ENCODE results near the gene TEP1. TPM values are rescaled to one million over a fixed set of nuclear protein-coding genes. Genes with fewer than 3 reads are reported as not detected.
A peak's percentile ranks its signal among the peaks of the same experiment; 100 is the strongest.

Gene TEP1
- total and polyA plus RNA-seq, 10 of the 15 experiments (the other 5 are each of a cell fraction or from before 2014, with no cell fraction given) = 3.3 to 29.7 (median 16.8) TPM

GRCh38 chr14:20332788-20333493 is 80.4 kb downstream of the TEP1 start, which contains the start of gene CCNB1IP1:
Gene CCNB1IP1, minus strand, starts transcription at chr14:20333279. Its CDS starts 16,756 bp downstream, at chr14:20316523.
- no peaks in the 10 kb centered on the region for H3K9me3 ChIP-seq (replicated peaks; ENCODE audit: control insufficient read depth, insufficient read depth, low read length)
- SMC1A ChIA-PET (ENCODE audit: uncharacterized antibody, unreplicated experiment) = interaction anchor here (0.6 to 3.3 kb wide), 14 partner anchors 10 to 341 kb away, joined by 3 to 58 read pairs (median 3); partner anchors contain the start of genes APEX1, PARP2, PIP4P1 and TEP1
- peak within 1 kb of the TSS; percentile 85 for H3K27ac ChIP-seq (ENCODE audit: control insufficient read depth, insufficient read depth)
- no peaks in the 10 kb centered on the region for H3K27me3 ChIP-seq (replicated peaks in 1 of 2; ENCODE audit: control insufficient read depth in 2 of 2, insufficient read depth in 2 of 2, low read length in 1 of 2)
- RAD21 ChIA-PET (ENCODE audit: unreplicated experiment) = interaction anchor here (0.6 to 7.9 kb wide), 9 partner anchors 9 to 349 kb away, joined by 3 to 78 read pairs (median 6); partner anchors contain the start of genes PARP2, PIP4P1 and TEP1
- peak within 1 kb of the TSS; percentile 82 for H3K4me3 ChIP-seq
- in situ Hi-C loops (cut with MboI) (loop anchor here (5.0 kb wide), 1 partner anchor 349 kb away; the partner anchor contains the start of gene RNASE4), intact Hi-C loops (cut with micrococcal nuclease; ENCODE audit: unreplicated experiment) (loop anchor here (2.0 kb wide), 1 partner anchor 128 kb away; the partner anchor contains the start of gene PIP4P1)
- H4K20me1 ChIP-seq (ENCODE audit: control insufficient read depth, insufficient read depth) = no peaks in the 10 kb centered on the region
- 2% methylated on average over 19 of the region's 19 CpGs for WGBS (ENCODE audit: insufficient coverage, insufficient replicate concordance, low lambda C conversion rate, missing lambda C conversion rate)
- H3K36me3 ChIP-seq (ENCODE audit: control insufficient read depth in 2 of 2, insufficient read depth in 2 of 2, low read length in 1 of 2) = peaks cover 0 to 4% of the 10 kb centered on the region in 2 experiments; a peak in 1 of 4 replicates
- POLR2A ChIA-PET = interaction anchor here (0.7 to 7.4 kb wide), 12 partner anchors 9 to 332 kb away, joined by 3 to 96 read pairs (median 3); partner anchors contain the start of genes APEX1, OSGEP, PARP2 and PIP4P1
- peak within 1 kb of the TSS; percentile 81 for H2AFZ ChIP-seq (ENCODE audit: control insufficient read depth, low read depth, low read length)
- H3K9ac ChIP-seq (ENCODE audit: control insufficient read depth, insufficient read depth, low read length) = peak within 1 kb of the TSS; percentile 88
- peak within 1 kb of the TSS; percentile 89 for H3K4me2 ChIP-seq (ENCODE audit: control insufficient read depth, insufficient read depth)
- peaks cover 45% of the 10 kb centered on the region for H3K79me2 ChIP-seq (ENCODE audit: control insufficient read depth, insufficient read depth, low read length)
- H3K4me1 ChIP-seq (ENCODE audit: control insufficient read depth, insufficient read depth, low read length) = peaks cover 6% of the 10 kb centered on the region; the same call in 1 of the 2 replicates
- FAIRE-seq (peak; percentile 97), DNase-seq (ENCODE audit: low read depth, low spot score) (peak; percentile 87), ATAC-seq (peak; percentile 95)
- CTCF ChIA-PET = interaction anchor here (0.9 to 11.3 kb wide), 11 partner anchors 9 to 352 kb away, joined by 3 to 216 read pairs (median 4); partner anchors contain the start of genes PARP2, RNASE4, TEP1 and TTC5
- BruUV-seq (replicated peaks) = TSS peak; percentile 89
- TF ChIP-seq E2F8 (IDR thresholded peaks at IDR 0.05; ENCODE audit: low read depth, partially characterized antibody) (no peak), POLR2AphosphoS5 (IDR thresholded peaks at IDR 0.05; ENCODE audit: low read length) (peak; percentile 63), BHLHE40 (IDR thresholded peaks at IDR 0.05; ENCODE audit: borderline replicate concordance in 1 of 2, low read depth in 2 of 2, low read length in 1 of 2) (no peak), SMAD5 (IDR thresholded peaks at IDR 0.05; ENCODE audit: low read depth) (no peak), ATF3 (IDR thresholded peaks at IDR 0.05; ENCODE audit: borderline replicate concordance, extremely low read depth, low read depth, low read length) (no peak), FOXK2 (IDR thresholded peaks at IDR 0.05) (no peak), MEF2A (IDR thresholded peaks at IDR 0.05; ENCODE audit: insufficient read depth, low read depth, low read length) (peak; percentile 98), PBX3 (IDR thresholded peaks at IDR 0.05; ENCODE audit: insufficient replicate concordance, low read depth, low read length) (no peak), ZNF384 (IDR thresholded peaks at IDR 0.05; ENCODE audit: borderline replicate concordance, low read depth, low read length) (no peak), BRCA1 (IDR thresholded peaks at IDR 0.05; ENCODE audit: low read depth, low read length) (no peak), ZNF592 (IDR thresholded peaks at IDR 0.05) (no peak), MXI1 (IDR thresholded peaks at IDR 0.05; ENCODE audit: low read depth, low read length) (peak; percentile 88), PML (IDR thresholded peaks at IDR 0.05; ENCODE audit: low read length) (peak; percentile 82)
